GM18907 (cell line): ENCODE measurements around the gene FRAS1.
"Not testable (repeated sequence)": the region's sequence is repeated elsewhere in the genome, so short reads cannot be mapped to it uniquely, and the experiment has no call there.

Experiments used
- ATAC-seq: cut with Tn5 transposase; IDR thresholded peaks from one replicate; pipeline ENCODE4 v1.9.1; 2021; ENCODE audit warnings: mild to moderate bottlenecking, moderate library complexity; ENCODE audit not compliant: unreplicated experiment

FRAS1 gene

GRCh38 chr4:78484574-78484973 is 427.5 kb downstream of the FRAS1 start:
- ATAC-seq, result no peak

DNA sequence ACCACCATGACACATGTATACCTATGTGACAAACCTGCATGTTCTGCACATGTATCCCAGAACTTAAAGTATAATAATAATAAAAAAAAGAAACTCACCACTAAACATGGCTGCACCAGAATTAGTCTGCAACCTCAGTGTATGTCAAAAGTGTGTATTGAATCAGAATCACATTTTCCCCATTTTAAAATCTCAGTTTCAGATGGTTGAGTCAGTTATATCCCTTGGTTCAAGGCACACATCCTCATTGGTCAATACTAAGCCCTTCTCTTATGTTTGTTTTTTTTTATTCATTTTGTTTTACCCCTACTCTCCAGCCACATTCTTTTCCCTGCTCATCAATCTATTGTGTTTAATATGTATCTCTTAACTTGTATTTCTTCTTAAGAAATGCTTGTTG is 436.6 kb downstream of the FRAS1 start:
- no peak for ATAC-seq

GRCh38 chr4:78496021-78496643 is 439.0 kb downstream of the FRAS1 start:
- no peak for ATAC-seq

DNA sequence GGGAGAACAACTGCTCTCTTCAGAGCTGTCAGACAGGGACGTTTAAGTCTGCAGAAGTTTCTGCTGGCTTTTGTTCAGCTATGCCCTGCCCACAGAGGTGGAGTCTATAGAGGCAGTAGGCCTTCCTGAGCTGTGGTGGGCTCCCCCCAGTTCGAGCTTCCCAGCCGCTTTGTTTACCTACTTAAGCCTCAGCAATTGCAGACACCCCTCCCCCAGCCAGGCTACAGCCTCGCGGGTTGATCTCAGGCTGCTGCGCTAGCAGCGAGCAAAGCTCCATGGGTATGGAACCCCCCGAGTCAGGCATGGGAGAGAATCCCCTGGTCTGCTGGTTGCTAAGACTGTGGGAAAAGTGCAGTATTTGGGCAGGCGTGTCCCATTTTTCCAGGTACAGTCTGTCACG is 449.1 kb downstream of the FRAS1 start:
- ATAC-seq, result not testable (repeated sequence)

DNA sequence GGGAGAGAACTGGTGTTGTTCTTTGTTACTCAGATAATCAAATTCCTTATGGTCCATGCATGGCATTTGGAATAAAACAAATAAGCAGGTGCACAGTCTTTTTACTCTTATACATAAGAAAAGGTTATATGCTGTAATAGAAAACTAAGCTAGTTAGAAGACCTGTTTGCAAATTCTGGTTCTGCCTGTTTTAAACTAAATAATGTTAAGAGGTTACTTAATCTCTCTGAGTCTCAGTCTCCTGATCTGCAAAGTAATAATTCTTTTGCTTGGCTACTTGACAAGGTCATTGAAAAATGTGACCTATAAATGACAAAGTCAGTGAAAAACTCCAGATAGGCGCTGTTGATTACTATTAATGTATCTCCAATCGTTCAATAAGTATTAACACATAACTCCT is 451.9 kb downstream of the FRAS1 start:
- ATAC-seq, result no peak

- ATAC-seq, result no peak
Observed at GRCh38 chr4:78510108-78510507, 453.0 kb downstream of the FRAS1 start.

- no peak for ATAC-seq
Observed at GRCh38 chr4:78510681-78511080, 453.6 kb downstream of the FRAS1 start.

DNA sequence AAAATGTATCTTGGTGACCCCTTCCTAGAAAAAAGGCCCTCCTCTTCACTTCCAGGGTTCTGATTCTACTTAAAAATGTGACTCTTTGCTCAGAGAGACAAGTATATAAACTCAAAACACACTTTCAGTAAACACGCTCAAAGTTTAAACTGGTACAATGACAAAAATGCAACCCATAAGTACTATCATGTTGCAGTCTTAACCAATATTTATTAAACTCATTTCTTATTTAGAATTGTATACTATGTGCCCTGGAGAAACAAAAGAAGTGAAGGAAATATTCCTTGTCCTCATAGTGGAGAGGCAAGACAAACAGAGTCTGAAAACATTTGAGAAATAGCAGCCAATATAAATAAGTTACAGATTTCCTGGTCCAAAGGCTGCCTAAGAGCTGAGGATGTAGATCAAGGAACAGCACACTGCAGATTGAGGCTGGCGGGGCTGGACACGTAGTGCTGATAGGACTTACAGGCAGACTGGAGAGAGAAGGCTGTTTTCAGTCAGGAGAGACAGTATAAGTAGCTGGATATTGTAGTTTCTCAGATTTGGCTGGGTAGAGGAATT is 455.3 kb downstream of the FRAS1 start:
- ATAC-seq, result no peak

DNA sequence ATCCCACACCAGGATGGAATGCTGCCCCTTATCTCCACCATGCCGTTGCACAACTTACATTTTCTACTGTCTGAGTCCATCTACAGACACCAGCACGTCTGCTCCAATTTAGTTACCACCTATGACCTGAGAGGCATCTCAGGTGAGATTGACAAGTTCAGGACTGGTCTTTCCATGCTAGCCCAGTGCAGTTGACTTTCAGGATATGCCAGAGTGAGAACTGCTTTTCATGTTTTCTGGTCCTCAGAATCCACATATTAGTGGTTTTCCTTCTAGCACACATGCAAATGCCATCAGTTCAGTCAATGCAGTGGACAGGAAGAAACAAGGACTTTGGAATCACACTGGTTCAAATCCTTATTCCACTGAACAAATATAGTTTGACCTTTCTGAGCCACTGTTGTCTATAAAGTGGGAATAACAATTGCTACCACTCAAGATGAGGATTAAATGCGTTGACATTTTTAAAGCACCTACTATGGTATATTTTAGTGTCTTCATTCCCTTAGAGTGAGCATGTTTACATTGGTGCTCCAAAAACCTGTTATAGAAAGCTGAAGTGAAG is 456.4 kb downstream of the FRAS1 start:
- ATAC-seq, result no peak

GRCh38 chr4:78517050-78517652 is 460.0 kb downstream of the FRAS1 start:
- ATAC-seq, result no peak

- ATAC-seq, result no peak
Observed at GRCh38 chr4:78518561-78518960, 461.4 kb downstream of the FRAS1 start.

DNA sequence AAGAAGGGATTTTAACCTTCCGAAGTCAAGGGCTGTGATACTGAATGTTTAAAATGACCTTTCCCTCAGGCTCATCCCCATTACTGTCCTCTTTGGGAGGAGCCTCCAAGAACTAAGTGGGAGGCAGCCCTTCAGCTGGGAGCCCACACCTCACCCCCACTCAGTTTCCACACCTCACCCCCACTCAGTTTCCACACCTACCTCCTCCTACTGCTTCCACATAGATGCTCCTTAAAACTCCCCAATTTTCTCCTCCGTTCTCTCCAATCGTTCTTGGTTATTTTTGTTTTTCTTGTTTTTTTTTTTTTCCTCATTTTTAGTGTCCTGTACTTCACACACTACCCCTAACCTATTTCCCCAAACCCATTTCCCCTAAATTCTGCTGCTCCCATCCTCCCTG is 462.8 kb downstream of the FRAS1 start:
- ATAC-seq, result no peak

DNA sequence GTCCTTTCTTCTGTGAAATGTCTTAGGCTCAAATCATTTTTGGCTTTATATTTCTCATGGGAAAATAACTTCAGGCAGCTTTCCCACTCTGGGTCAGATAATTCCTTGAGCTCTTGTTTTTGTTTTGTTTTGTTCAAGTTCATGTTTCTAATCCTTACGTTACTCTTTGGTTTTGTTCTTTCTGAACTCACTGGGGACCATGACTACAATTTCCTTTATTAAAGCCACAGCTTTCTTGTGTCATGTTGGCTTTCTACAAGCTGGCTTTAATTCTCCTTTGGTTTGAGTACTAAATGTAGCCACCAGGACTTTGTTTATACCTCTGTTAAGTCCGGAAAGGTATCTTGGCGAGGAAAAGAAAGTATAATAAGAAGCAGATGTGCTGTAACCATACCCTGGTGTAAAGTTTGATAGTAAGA is 463.7 kb downstream of the FRAS1 start:
- ATAC-seq, result no peak

DNA sequence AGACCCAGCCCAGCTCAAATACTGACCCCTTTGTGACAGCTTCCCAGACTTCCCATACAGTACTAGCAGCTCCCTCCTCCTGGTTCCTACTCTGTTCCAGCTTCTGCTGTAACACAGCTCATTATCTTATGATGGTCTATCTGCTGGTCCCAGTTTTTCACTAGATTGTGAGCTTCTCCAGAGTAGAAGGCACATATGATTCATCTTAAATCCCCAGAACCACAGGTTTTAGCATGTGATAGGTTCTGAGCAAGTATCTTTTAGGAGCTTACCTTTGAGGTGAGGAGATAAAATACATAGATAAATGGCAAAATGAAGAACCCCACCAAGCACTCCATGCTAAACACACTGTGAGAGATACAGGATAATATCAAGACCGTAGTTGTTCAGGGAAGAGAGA is 466.9 kb downstream of the FRAS1 start:
- no peak for ATAC-seq

DNA sequence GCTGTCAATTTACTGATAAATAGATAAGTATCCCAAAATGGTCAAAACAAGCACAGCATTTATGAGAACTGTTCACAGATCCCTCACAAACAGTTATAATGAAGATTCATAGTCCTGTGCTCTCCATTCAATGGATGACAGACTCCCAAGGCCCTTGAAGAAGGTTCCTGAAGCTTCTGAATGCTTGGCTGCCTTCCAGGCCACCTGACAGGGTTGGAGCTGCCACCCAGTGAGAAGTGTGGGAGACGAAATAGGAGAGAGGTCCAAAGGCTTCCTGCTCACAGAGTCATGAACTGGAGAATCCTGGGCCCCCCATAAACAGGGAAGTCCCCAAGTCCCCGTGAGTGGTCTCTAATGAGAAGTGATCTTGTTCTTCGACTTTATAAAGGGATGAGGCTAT is 468.4 kb downstream of the FRAS1 start:
- no peak for ATAC-seq

DNA sequence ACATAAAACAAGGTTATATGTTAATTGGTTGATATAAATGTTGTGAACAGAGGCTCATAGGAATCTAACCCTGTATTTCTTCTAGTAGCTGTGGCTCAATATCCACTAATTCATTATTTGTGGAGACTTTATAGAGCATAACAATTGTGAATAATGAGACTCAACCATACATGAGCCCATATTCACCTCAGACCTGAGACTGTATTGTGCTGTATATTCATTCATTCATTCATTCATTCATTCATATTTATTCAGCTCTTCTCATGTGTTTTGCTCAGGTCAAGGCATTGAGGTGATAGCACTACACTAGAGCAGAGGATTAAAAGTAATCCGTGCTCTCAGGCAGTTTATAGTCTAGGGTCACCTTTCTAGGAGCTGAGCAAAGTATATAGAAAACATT is 470.0 kb downstream of the FRAS1 start:
- no peak for ATAC-seq

- no peak for ATAC-seq
Observed at GRCh38 chr4:78527555-78527954, 470.4 kb downstream of the FRAS1 start.

GRCh38 chr4:78528327-78528726 is 471.2 kb downstream of the FRAS1 start:
- no peak for ATAC-seq

- ATAC-seq, result no peak
Observed at GRCh38 chr4:78529569-78530209, 472.6 kb downstream of the FRAS1 start.

DNA sequence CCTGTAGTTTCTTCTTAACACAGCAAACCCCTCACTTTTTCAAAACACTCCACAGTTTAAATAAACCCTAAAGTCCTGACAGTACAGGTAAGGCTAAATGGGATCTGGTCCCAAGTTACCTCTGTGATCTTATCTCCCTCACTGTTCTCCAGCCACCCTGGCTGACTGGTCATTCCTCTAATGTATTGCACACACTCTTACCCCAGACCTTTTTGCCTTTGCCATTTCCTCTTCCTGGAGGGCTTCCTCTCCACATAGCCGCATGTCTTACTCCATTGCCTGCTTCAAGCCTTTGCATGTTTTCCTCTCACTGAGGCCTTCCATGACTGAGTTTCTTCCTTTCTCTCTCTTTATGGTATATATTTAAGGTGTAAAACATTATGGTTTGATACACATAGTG is 474.9 kb downstream of the FRAS1 start:
- ATAC-seq, result no peak

GRCh38 chr4:78533854-78534253 is 476.7 kb downstream of the FRAS1 start:
- no peak for ATAC-seq
